HCT116 (cell line): ENCODE results near the gene CNDP2.

Experiments
- ATF3 ChIP-seq: IDR thresholded peaks from 2 replicates; pipeline ENCODE4 v1.6.1; 2012
- CEBPB ChIP-seq: IDR thresholded peaks from 2 replicates; pipeline ENCODE4 v1.6.1; 2012; ENCODE audit warnings: low read depth
- CTCF ChIP-seq, 3 experiments: fragments of 200-600 bp in 1 of 3; sonication (generic) in 1 of 3; IDR thresholded peaks in 2 of 3; conservative IDR thresholded peaks in 1 of 3; 2 replicates each; pipeline ENCODE4 v1.5.1; 2012 to 2017; ENCODE audit warnings: low read depth in 2 of 3, low read length in 2 of 3, antibody characterized with exemption in 1 of 3, borderline replicate concordance in 1 of 3, control low read depth in 1 of 3, mild to moderate bottlenecking in 1 of 3, mixed read lengths in 1 of 3, mixed run types in 1 of 3, moderate library complexity in 1 of 3; ENCODE audit not compliant: insufficient read depth in 1 of 3
- EZH2 ChIP-seq: fragments of 200-600 bp; sonication (generic); IDR thresholded peaks from 2 replicates; pipeline ENCODE4 v1.6.1; 2017; ENCODE audit warnings: antibody characterized with exemption, mixed run types
- EZH2phosphoT487 ChIP-seq: fragments of 200-600 bp; IDR thresholded peaks from 2 replicates; pipeline ENCODE4 v1.6.1; 2018; ENCODE audit warnings: antibody characterized with exemption, borderline replicate concordance
- MAX ChIP-seq: IDR thresholded peaks from 2 replicates; pipeline ENCODE4 v1.6.1; 2012
- POLR2A ChIP-seq: IDR thresholded peaks from 2 replicates; pipeline ENCODE4 v1.7.0; 2011; ENCODE audit warnings: borderline replicate concordance; ENCODE audit not compliant: insufficient read depth, insufficient read length; ENCODE audit errors: extremely low read depth
- POLR2AphosphoS5 ChIP-seq: IDR thresholded peaks from 2 replicates; pipeline ENCODE4 v1.6.1; 2011; ENCODE audit warnings: mild to moderate bottlenecking, low read depth, low read length, moderate library complexity
- RAD21 ChIP-seq: IDR thresholded peaks from 2 replicates; pipeline ENCODE4 v1.6.1; 2012; ENCODE audit warnings: low read depth, mild to moderate bottlenecking
- SRF ChIP-seq: IDR thresholded peaks from 2 replicates; pipeline ENCODE4 v1.6.1; 2012; ENCODE audit warnings: low read depth
- TCF7L2 ChIP-seq: IDR thresholded peaks from 2 replicates; pipeline ENCODE4 v1.7.0; 2011; ENCODE audit warnings: borderline replicate concordance, inconsistent platforms; ENCODE audit not compliant: insufficient read depth, insufficient read length; ENCODE audit errors: extremely low read depth
- YY1 ChIP-seq: IDR thresholded peaks from 2 replicates; pipeline ENCODE4 v1.6.1; 2011; ENCODE audit warnings: low read length, low read depth, moderate library complexity, mild to moderate bottlenecking; ENCODE audit not compliant: insufficient replicate concordance; ENCODE audit errors: extremely low read depth
- ZBTB33 ChIP-seq: IDR thresholded peaks from 2 replicates; pipeline ENCODE4 v1.6.1; 2011; ENCODE audit warnings: mild to moderate bottlenecking, low read length, moderate library complexity; ENCODE audit not compliant: insufficient replicate concordance; ENCODE audit errors: extremely low read depth
- ZNF274 ChIP-seq: fragments of 200-500 bp; sonication (Bioruptor generic); IDR thresholded peaks from 2 replicates; pipeline ENCODE4 v1.6.1; 2014; ENCODE audit warnings: mild to moderate bottlenecking, low read depth, low read length, inconsistent platforms

GRCh38 chr18:74456349-74457042, 39.7 kb upstream of the CNDP2 start:
- no peak for TF ChIP-seq POLR2AphosphoS5
- no peak for TF ChIP-seq CTCF (IDR thresholded peaks at IDR 0.05 in 2 of 3, conservative IDR thresholded peaks at IDR 0.05 in 1 of 3; ENCODE audit: borderline replicate concordance in 1 of 3, insufficient read depth in 1 of 3, low read depth in 2 of 3, low read length in 2 of 3)
- TF ChIP-seq POLR2A: no peak
- no peak for TF ChIP-seq ZBTB33
- no peak for TF ChIP-seq ATF3
- TF ChIP-seq EZH2phosphoT487: no peak
- TF ChIP-seq ZNF274: no peak
- no peak for TF ChIP-seq TCF7L2
- no peak for TF ChIP-seq YY1
- no peak for TF ChIP-seq EZH2
- no peak for TF ChIP-seq SRF
- no peak for TF ChIP-seq RAD21
- TF ChIP-seq CEBPB: no peak
- no peak for TF ChIP-seq MAX
